ENCODE data around the gene UFD1.

UFD1 gene

GRCh38 chr22:19516378-19517170 lies 37.6 kb upstream of the UFD1 start:
- DNase-seq (ENCODE audit: low read depth): no peak
- no peak for TF ChIP-seq CTCF (IDR thresholded peaks at IDR 0.05; ENCODE audit: control insufficient read depth, extremely low read depth, insufficient read depth)
- H3K4me3 ChIP-seq (ENCODE audit: low read depth, low read length): no peak overlapping the region

- DNase-seq (ENCODE audit: low read depth): no peak
- no peak overlapping the region for H3K4me3 ChIP-seq (ENCODE audit: low read depth, low read length)
- TF ChIP-seq CTCF (IDR thresholded peaks at IDR 0.05; ENCODE audit: control insufficient read depth, extremely low read depth, insufficient read depth): no peak
Measured at GRCh38 chr22:19515654-19516377, 36.8 kb upstream of the UFD1 start.

DNA sequence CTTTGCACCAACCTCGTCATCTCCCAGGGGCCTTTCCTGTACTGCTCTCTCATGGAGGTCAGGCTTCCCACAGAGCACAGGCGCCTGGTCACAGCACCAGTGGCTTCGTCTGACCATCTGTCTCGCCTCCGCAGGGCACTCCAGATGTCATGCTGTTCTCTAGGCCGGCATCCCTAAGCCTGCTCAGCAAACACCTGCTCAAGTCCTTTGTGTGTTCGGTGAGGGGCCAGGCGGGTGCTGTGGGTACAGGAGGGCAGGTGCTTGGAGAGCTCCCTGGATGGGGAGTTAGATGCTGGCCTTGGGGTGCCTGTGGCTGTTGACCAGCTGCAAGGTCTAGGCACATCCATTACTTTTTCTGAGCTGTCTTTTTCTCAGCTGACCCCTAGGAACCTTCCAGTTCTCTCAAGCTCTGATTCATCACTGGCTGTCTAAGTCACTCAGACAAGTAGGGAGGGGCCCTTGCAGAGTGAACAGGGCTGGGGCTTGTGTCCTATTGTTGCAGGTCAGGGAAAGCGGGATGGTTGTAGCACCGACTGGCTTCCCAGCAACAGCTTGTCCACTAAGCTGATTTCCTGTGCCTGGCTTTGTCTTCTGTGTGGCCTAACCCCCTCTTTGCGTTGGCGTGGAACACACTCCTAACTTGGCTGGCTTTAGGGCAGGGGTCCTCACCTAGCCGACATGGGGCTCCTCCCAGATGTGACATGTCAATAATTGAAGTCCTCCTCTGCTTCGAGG lies 36.0 kb upstream of the UFD1 start:
- TF ChIP-seq CTCF (IDR thresholded peaks at IDR 0.05; ENCODE audit: control insufficient read depth, extremely low read depth, insufficient read depth): no peak

DNA sequence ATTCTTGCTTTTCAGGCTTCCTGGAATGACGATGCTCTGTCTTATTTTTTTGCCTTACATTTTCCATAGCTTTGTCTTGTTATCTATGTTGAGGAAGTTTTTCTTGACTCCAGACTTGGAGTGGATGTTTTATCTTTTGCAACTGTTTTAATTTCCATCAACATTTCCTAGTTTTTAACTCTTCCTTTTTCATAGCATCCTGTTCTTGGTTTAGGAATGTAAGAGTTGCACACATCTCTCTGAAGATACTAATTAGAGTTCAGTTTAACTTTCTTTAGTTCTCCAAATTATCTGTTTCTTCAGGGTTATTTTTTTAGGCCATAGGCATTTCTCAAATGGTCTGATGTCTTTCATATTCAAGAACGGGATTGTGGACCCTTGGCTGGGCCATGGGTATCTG lies 34.8 kb upstream of the UFD1 start:
- TF ChIP-seq CTCF (IDR thresholded peaks at IDR 0.05; ENCODE audit: control insufficient read depth, extremely low read depth, insufficient read depth): no peak
- no peak overlapping the region for H3K4me3 ChIP-seq (ENCODE audit: low read depth, low read length)
- no peak for DNase-seq (ENCODE audit: low read depth)

More for the DNA sequence above, 36.0 kb upstream of the UFD1 start:
- no peak for DNase-seq (ENCODE audit: low read depth)
- no peak overlapping the region for H3K4me3 ChIP-seq (ENCODE audit: low read depth, low read length)

- no peak for TF ChIP-seq CTCF (IDR thresholded peaks at IDR 0.05; ENCODE audit: control insufficient read depth, extremely low read depth, insufficient read depth)
- no peak for DNase-seq (ENCODE audit: low read depth)
- H3K4me3 ChIP-seq (ENCODE audit: low read depth, low read length): no peak overlapping the region
Measured at GRCh38 chr22:19510919-19511341, 31.9 kb upstream of the UFD1 start.

- no peak for TF ChIP-seq CTCF (IDR thresholded peaks at IDR 0.05; ENCODE audit: control insufficient read depth, extremely low read depth, insufficient read depth)
- DNase-seq (ENCODE audit: low read depth): no peak
Measured at GRCh38 chr22:19509923-19510322, 30.9 kb upstream of the UFD1 start.

More at GRCh38 chr22:19509923-19510322, 30.9 kb upstream of the UFD1 start:
- no peak overlapping the region for H3K4me3 ChIP-seq (ENCODE audit: low read depth, low read length)

Measured in LNCaP clone FGC (cell line).